D721Med (cell line): ENCODE results near the gene RRP9.

ENCODE experiments used
- DNase-seq: peaks from one replicate; pipeline ENCODE4 v3.0.0; 2011; ENCODE audit warnings: low spot score; ENCODE audit not compliant: insufficient read length
- FAIRE-seq: peaks from 2 replicates; lab custom pipeline; 2011; peaks lifted over from hg19 to GRCh38; lab: Jason Lieb, UNC
- CTCF ChIP-seq: IDR thresholded peaks from 2 replicates; pipeline ENCODE4 v1.5.1; 2012; ENCODE audit warnings: mild to moderate bottlenecking, control low read depth; ENCODE audit not compliant: insufficient read depth; ENCODE audit errors: missing control alignments

The RRP9 gene

DNA sequence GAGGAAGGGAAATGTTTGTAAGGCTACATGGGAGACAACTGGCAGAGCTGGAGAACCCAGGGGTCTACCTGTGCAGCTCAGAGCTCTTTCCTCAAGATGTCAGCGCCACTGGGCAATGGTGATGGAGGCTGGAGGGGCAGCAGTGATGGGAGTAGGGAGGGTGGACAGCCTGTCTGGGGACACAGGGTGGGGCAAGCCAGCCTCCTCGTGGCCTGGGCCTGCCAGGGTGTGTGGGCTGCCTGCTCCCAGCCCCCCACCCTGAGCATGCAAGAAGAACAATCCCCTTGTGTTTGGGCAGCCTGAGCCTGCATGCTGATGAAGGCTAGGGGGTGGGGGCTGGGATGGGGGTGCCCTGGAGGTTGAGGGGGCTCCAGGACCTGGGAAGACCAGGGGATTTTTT, 24.3 kb upstream of the RRP9 start:
- TF ChIP-seq CTCF: no peak
- FAIRE-seq: no peak
- no peak for DNase-seq

DNA sequence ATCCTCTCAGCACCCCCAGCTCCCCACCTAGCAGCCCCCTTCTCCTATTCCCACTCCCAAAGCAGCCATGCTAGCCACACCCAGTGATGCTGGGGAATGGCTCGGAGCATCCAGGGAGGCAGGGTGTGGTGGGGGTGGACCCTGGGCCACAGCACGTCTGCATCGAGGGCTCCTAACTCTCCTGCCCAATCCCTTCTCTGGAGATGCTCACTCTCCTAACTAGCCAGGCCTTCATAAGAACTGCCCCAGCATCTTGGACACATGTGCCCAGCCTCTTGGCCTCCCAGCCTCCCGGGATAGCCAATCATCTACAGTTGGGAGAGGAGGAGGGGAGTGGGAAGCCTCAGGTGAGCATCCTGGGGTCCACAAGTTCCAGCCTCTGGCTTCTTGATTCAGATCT, 22.8 kb upstream of the RRP9 start:
- no peak for TF ChIP-seq CTCF
- FAIRE-seq (no peak), DNase-seq (no peak)

- no peak for TF ChIP-seq CTCF
- FAIRE-seq (no peak), DNase-seq (no peak)
Observed at GRCh38 chr3:51963951-51964451, 22.3 kb upstream of the RRP9 start.

DNA sequence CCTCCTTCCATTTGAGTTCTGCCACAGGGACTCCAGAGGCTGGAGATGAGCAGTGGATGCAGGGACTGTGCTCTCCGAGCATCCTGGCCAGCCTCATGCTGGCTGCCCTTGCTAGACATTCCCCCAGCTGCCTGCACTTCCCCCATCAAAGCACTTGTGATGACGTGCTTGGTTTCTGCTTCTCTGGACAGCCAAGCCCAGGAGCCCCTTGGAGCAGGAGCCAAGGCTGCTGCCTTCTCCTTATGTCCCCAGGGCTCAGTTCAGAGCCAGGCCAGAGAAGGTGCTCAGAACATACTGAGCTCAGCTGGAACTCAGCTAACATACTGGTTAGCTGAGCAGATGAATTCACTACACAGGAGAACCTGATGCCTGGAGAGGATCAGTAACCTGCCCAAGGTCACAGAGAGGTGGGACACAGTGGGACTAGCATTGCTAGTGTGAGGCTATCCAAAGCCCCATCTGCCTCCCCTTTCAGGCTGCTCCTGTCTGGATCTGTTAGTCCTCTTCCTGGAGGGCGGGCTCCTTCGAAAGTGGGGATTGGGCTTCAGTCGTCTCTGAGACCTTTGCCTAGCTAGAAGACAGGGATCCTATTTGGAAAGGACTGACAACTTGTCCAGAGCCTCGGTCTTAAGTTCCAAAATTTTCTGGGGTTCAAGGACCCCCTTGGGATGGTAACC, 21.3 kb upstream of the RRP9 start:
- FAIRE-seq (no peak), DNase-seq (no peak)
- TF ChIP-seq CTCF: no peak

- TF ChIP-seq CTCF: no peak
- FAIRE-seq (peak; percentile 92), DNase-seq (peak; percentile 92)
Observed at GRCh38 chr3:51961602-51962569, 20.2 kb upstream of the RRP9 start.

- TF ChIP-seq CTCF: no peak
- FAIRE-seq (no peak), DNase-seq (no peak)
Observed at GRCh38 chr3:51961011-51961410, 19.3 kb upstream of the RRP9 start.
